ENCODE data around the gene IL16.

- no peak for TF ChIP-seq ELF4 (IDR thresholded peaks at IDR 0.05)
- no peak for TF ChIP-seq NFRKB (IDR thresholded peaks at IDR 0.05)
- TF ChIP-seq BHLHE40 (IDR thresholded peaks at IDR 0.05; ENCODE audit: borderline replicate concordance) = no peak
- no peak for TF ChIP-seq FOXA1 (IDR thresholded peaks at IDR 0.05)
- peak; percentile 16; the same call in 1 of the 2 replicates for TF ChIP-seq L3MBTL2 (conservative IDR thresholded peaks at IDR 0.05)
- TF ChIP-seq FOXM1 (IDR thresholded peaks at IDR 0.05; ENCODE audit: borderline replicate concordance) = no peak
- TF ChIP-seq ZNF384 (IDR thresholded peaks at IDR 0.05) = no peak
- TF ChIP-seq LEF1 (IDR thresholded peaks at IDR 0.05; ENCODE audit: borderline replicate concordance) = no peak
- TF ChIP-seq FOXK2 (IDR thresholded peaks at IDR 0.05) = no peak
- no peak for TF ChIP-seq SP1 (IDR thresholded peaks at IDR 0.05)
- no peak for TF ChIP-seq SUZ12 (IDR thresholded peaks at IDR 0.05)
Observed at GRCh38 chr15:81323559-81323943, 126.9 kb downstream of the IL16 start.
